Endothelial cell of umbilical vein (primary cell): ENCODE data around the gene TUBB4B. TPM values are rescaled to one million over a fixed set of nuclear protein-coding genes. Genes with fewer than 3 reads are reported as not detected.

Experiments
- BruUV-seq: library from RNA; stranded (reverse); fragments of 400-500 nt; replicated peaks from 2 replicates; lab custom pipeline; 2021; lab: Mats Ljungman, UMichigan
- CTCF ChIA-PET: fragments of 300-600, 350-600 bp; sonication (Branson Sonifier 250); formaldehyde crosslinking; loops from one replicate; lab custom pipeline; 2021; ENCODE audit warnings: antibody characterized with exemption, inconsistent platforms; lab: Charles Lee
- POLR2A ChIA-PET: fragments of 300-600, 350-600 bp; sonication (Branson Sonifier 250); formaldehyde crosslinking; loops from one replicate; lab custom pipeline; 2021; ENCODE audit warnings: antibody characterized with exemption, inconsistent platforms; lab: Charles Lee
- DNase-seq: peaks from one replicate; pipeline ENCODE4 v3.0.0-alpha.2; 2011; ENCODE audit warnings: low read depth, low spot score
- FAIRE-seq: peaks from 2 replicates; lab custom pipeline; 2011; peaks lifted over from hg19 to GRCh38; lab: Jason Lieb, UNC
- H2AFZ ChIP-seq: 2 replicates; pipeline ENCODE4 v1.6.0; 2012; ENCODE audit warnings: low read depth, low read length, control low read depth, inconsistent platforms
- H3K27ac ChIP-seq: 2 replicates; pipeline ENCODE4 v1.5.1; 2011; ENCODE audit warnings: low read depth, mild to moderate bottlenecking, control low read depth, low read length, moderate library complexity; ENCODE audit not compliant: insufficient read depth
- H3K27me3 ChIP-seq, 2 experiments: 2 replicates each; pipeline versions ENCODE4 v1.6.0 to v1.6.1; 2011; ENCODE audit warnings: low read length in 2 of 2, mixed read lengths in 1 of 2; ENCODE audit not compliant: control insufficient read depth in 2 of 2, insufficient read depth in 2 of 2
- H3K36me3 ChIP-seq, 2 experiments: 2 replicates in 1 of 2; 3 replicates in 1 of 2; pipeline ENCODE4 v1.5.1; 2011; ENCODE audit warnings: low read length in 2 of 2, mild to moderate bottlenecking in 1 of 2, moderate library complexity in 1 of 2; ENCODE audit not compliant: control insufficient read depth in 2 of 2, insufficient read depth in 2 of 2; ENCODE audit errors: extremely low read depth in 1 of 2
- H3K4me1 ChIP-seq: 3 replicates; pipeline ENCODE4 v1.5.1; 2011; ENCODE audit warnings: mild to moderate bottlenecking, low read length; ENCODE audit not compliant: control insufficient read depth, insufficient read depth; ENCODE audit errors: extremely low read depth
- H3K4me2 ChIP-seq: 2 replicates; pipeline ENCODE4 v1.6.1; 2011; ENCODE audit warnings: low read length, control low read depth, mixed read lengths; ENCODE audit not compliant: insufficient read depth
- H3K4me3 ChIP-seq, 3 experiments: fragments of 200-600 bp in 1 of 3; sonication (generic), shearing (Covaris generic) in 1 of 3; replicated peaks in 1 of 3; 2 replicates each; pipeline ENCODE4 v1.5.1; 2011 to 2016; ENCODE audit warnings: control low read depth in 3 of 3, low read length in 3 of 3, mild to moderate bottlenecking in 2 of 3, inconsistent platforms in 1 of 3, low read depth in 1 of 3, moderate library complexity in 1 of 3; ENCODE audit not compliant: insufficient read depth in 1 of 3
- H3K79me2 ChIP-seq: 2 replicates; pipeline ENCODE4 v1.6.0; 2012; ENCODE audit warnings: low read length, inconsistent platforms; ENCODE audit not compliant: control insufficient read depth, insufficient read depth
- H3K9ac ChIP-seq: replicated peaks from 2 replicates; pipeline ENCODE3; 2011; ENCODE audit warnings: low read length, control low read depth; ENCODE audit not compliant: insufficient read depth; ENCODE audit errors: extremely low read depth
- H3K9me1 ChIP-seq: replicated peaks from 3 replicates; pipeline ENCODE4 v1.6.0; 2011; ENCODE audit warnings: mild to moderate bottlenecking, low read length; ENCODE audit not compliant: control insufficient read depth, insufficient read depth; ENCODE audit errors: extremely low read depth
- H3K9me3 ChIP-seq: replicated peaks from 2 replicates; pipeline ENCODE4 v1.5.1; 2012; ENCODE audit warnings: low read length, inconsistent platforms; ENCODE audit not compliant: control insufficient read depth, insufficient read depth
- H4K20me1 ChIP-seq: replicated peaks from 2 replicates; pipeline ENCODE3; 2011; ENCODE audit warnings: mild to moderate bottlenecking, low read length; ENCODE audit not compliant: control insufficient read depth, insufficient read depth; ENCODE audit errors: extremely low read depth
- CTCF ChIP-seq, 2 donors: IDR thresholded peaks; 1 replicate in 1 of 2; 2 replicates in 1 of 2; pipeline ENCODE4 v1.5.1; 2011; ENCODE audit warnings: low read length in 2 of 2, mild to moderate bottlenecking in 2 of 2, moderate library complexity in 2 of 2, control low read depth in 1 of 2, inconsistent platforms in 1 of 2, low read depth in 1 of 2; ENCODE audit not compliant: insufficient read depth in 1 of 2; ENCODE audit errors: extremely low read depth in 1 of 2
- FOS ChIP-seq: IDR thresholded peaks from 2 replicates; pipeline ENCODE4 v1.6.1; 2011; ENCODE audit warnings: mild to moderate bottlenecking, low read length, moderate library complexity, borderline replicate concordance; ENCODE audit not compliant: insufficient read depth
- JUN ChIP-seq: IDR thresholded peaks from 2 replicates; pipeline ENCODE4 v1.6.1; 2011; ENCODE audit warnings: borderline replicate concordance, low read depth; ENCODE audit not compliant: insufficient read length, insufficient read depth
- MAX ChIP-seq: IDR thresholded peaks from 2 replicates; pipeline ENCODE4 v1.6.1; 2011; ENCODE audit not compliant: insufficient read depth, insufficient read length
- dilution Hi-C: fragments of 300-500 bp; cut with MboI; formaldehyde crosslinking; loops from one replicate; pipeline ENCODE4 v1.15.0; 2019; ENCODE audit warnings: low sequenced_read_pairs; ENCODE audit not compliant: extremely low pct_ligation_motif_present
- intact Hi-C: fragments of 100-400 bp; cut with micrococcal nuclease; formaldehyde crosslinking; loops from one replicate; pipeline ENCODE4 v1.10.0; 2022
- polyA plus RNA-seq, 4 experiments: library from polyadenylated mRNA; depleted of rRNA in 3 of 4; stranded (reverse) in 3 of 4; unstranded in 1 of 4; fragments of >200 nt; gene quantifications; 2 replicates each; pipeline versions ENCODE4 v1.2.1 to v1.2.3, GENCODE V29; 2011 to 2012; ENCODE audit warnings: missing spikeins in 1 of 4
- total RNA-seq: library from RNA; stranded (reverse); gene quantifications from 2 replicates; pipeline ENCODE4 v1.2.3, GENCODE V29; 2021

TUBB4B gene
- total and polyA plus RNA-seq, 2 donors (not counting 3 experiments of a cell fraction or from before 2014, with no cell fraction given), result 418 to 558 TPM

GRCh38 chr9:137234758-137235423 is 6.2 kb upstream of the TUBB4B start:
- ChIA-PET CTCF (interaction anchor here (0.9 to 1.3 kb wide), 6 partner anchors 11 to 206 kb away, joined by 3 to 9 read pairs (median 4); partner anchors contain the start of gene NPDC1), POLR2A (no interaction called here)
- dilution Hi-C loops, result no loop called here
- no peaks in the 10 kb centered on the region for H3K36me3 ChIP-seq
- no peaks in the 10 kb centered on the region for H3K4me1 ChIP-seq
- no peak for FAIRE-seq
- TF ChIP-seq CTCF (IDR thresholded peaks at IDR 0.05; ENCODE audit: extremely low read depth in 1 of 2, insufficient read depth in 1 of 2, low read depth in 1 of 2, low read length in 2 of 2), result no peak
- TF ChIP-seq JUN, result no peak
- TF ChIP-seq FOS, result no peak
- TF ChIP-seq MAX, result no peak
- H3K79me2 ChIP-seq, result peaks cover 4% of the 10 kb centered on the region
- intact Hi-C loops, result loop anchor here (5.0 kb wide), 1 partner anchor 448 kb away; no protein-coding TSS in a partner anchor
- no peaks in the 10 kb centered on the region for H3K9me3 ChIP-seq
- no peak overlapping the region for H2AFZ ChIP-seq
- H3K9ac ChIP-seq, result no peak overlapping the region
- DNase-seq, result no peak
- no peak overlapping the region for H3K4me2 ChIP-seq
- no peak overlapping the region for H3K4me3 ChIP-seq
- BruUV-seq, result no TSS peak
- H3K27ac ChIP-seq, result no peak overlapping the region
- no peaks in the 10 kb centered on the region for H3K27me3 ChIP-seq
- no peaks in the 10 kb centered on the region for H4K20me1 ChIP-seq
- H3K9me1 ChIP-seq, result no peaks in the 10 kb centered on the region
